HL-60 (cell line): Measurements from ENCODE around the gene SRPX2.

Source experiments
- DNase-seq, 2 experiments: peaks; one replicate each; pipeline ENCODE4 v3.0.0-alpha.2; 2010 to 2020; ENCODE audit warnings: low read depth in 1 of 2, low spot score in 1 of 2
- H3K27ac ChIP-seq: fragments of 250-450 bp; sonication (Bioruptor Pico); replicated peaks from 2 replicates; pipeline ENCODE4 v1.5.1; 2020; ENCODE audit warnings: mild to moderate bottlenecking, moderate library complexity
- H3K27me3 ChIP-seq: fragments of 250-450 bp; sonication (Bioruptor Pico); 2 replicates; pipeline ENCODE4 v1.5.1; 2021; ENCODE audit warnings: mild to moderate bottlenecking, moderate library complexity; ENCODE audit not compliant: insufficient read depth, poor library complexity, severe bottlenecking
- H3K4me3 ChIP-seq: replicated peaks from 2 replicates; pipeline ENCODE4 v1.5.1; 2011; ENCODE audit warnings: mild to moderate bottlenecking, control low read depth, low read length; ENCODE audit not compliant: insufficient read depth
- CTCF ChIP-seq: IDR thresholded peaks from one replicate; pipeline ENCODE4 v1.5.1; 2011; ENCODE audit warnings: low read length, control low read depth, inconsistent platforms; ENCODE audit not compliant: insufficient read depth
- GABPA ChIP-seq: IDR thresholded peaks from 2 replicates; pipeline ENCODE4 v1.6.1; 2012; ENCODE audit warnings: low read depth
- POLR2AphosphoS5 ChIP-seq: IDR thresholded peaks from 2 replicates; pipeline ENCODE4 v1.6.1; 2012; ENCODE audit warnings: low read depth
- REST ChIP-seq: IDR thresholded peaks from 2 replicates; pipeline ENCODE4 v1.6.1; 2012; ENCODE audit warnings: low read depth; ENCODE audit not compliant: insufficient replicate concordance
- SPI1 ChIP-seq: IDR thresholded peaks from 2 replicates; pipeline ENCODE4 v1.6.1; 2012; ENCODE audit warnings: low read depth, mild to moderate bottlenecking, borderline replicate concordance

The SRPX2 gene

GRCh38 chrX:100600758-100601157, 43.2 kb upstream of the SRPX2 start:
- Histone ChIP-seq H3K4me3 (no peak overlapping the region), H3K27me3 (peaks cover 9% of the 10 kb centered on the region), H3K27ac (no peak overlapping the region)
- DNase-seq: no peak
- no peak for TF ChIP-seq REST
- TF ChIP-seq POLR2AphosphoS5: no peak
- TF ChIP-seq GABPA: no peak
- no peak for TF ChIP-seq CTCF
- TF ChIP-seq SPI1: no peak

- Histone ChIP-seq H3K4me3 (no peak overlapping the region), H3K27me3 (peaks cover 16% of the 10 kb centered on the region), H3K27ac (no peak overlapping the region)
- TF ChIP-seq CTCF (no peak), REST (no peak), POLR2AphosphoS5 (no peak), GABPA (no peak), SPI1 (no peak)
- peak in 1 of 2 experiments; percentile 1 for DNase-seq
Measured at GRCh38 chrX:100606753-100607152, 37.2 kb upstream of the SRPX2 start.

GRCh38 chrX:100609591-100609990, 34.4 kb upstream of the SRPX2 start:
- DNase-seq: no peak
- peaks cover 21% of the 10 kb centered on the region for H3K27me3 ChIP-seq
- TF ChIP-seq REST: no peak
- TF ChIP-seq POLR2AphosphoS5: no peak
- TF ChIP-seq SPI1: no peak
- TF ChIP-seq CTCF: no peak
- no peak for TF ChIP-seq GABPA

More at GRCh38 chrX:100609591-100609990, 34.4 kb upstream of the SRPX2 start:
- H3K4me3 ChIP-seq: no peak overlapping the region
- no peak overlapping the region for H3K27ac ChIP-seq
